HEK293 (cell line): ENCODE data around the gene HPSE2.

Experiments
- KLF16 ChIP-seq: fragments of 450-650 bp; formaldehyde crosslinking; IDR thresholded peaks from 2 replicates; pipeline ENCODE4 v1.5.1; 2017; ENCODE audit warnings: missing biosample characterization, missing genetic modification characterization
- KLF8 ChIP-seq: fragments of 450-650 bp; formaldehyde crosslinking; IDR thresholded peaks from 2 replicates; pipeline ENCODE4 v1.5.1; 2016; ENCODE audit warnings: missing biosample characterization, missing genetic modification characterization
- ZBTB21 ChIP-seq: fragments of 450-650 bp; formaldehyde crosslinking; IDR thresholded peaks from 2 replicates; pipeline ENCODE4 v1.5.1; 2017; ENCODE audit warnings: missing biosample characterization, missing genetic modification characterization
- ZNF169 ChIP-seq: fragments of 450-650 bp; formaldehyde crosslinking; IDR thresholded peaks from 2 replicates; pipeline ENCODE4 v1.5.1; 2016; ENCODE audit warnings: missing biosample characterization, missing genetic modification characterization
- ZNF311 ChIP-seq: fragments of 450-650 bp; formaldehyde crosslinking; IDR thresholded peaks from 2 replicates; pipeline ENCODE4 v1.5.1; 2017; ENCODE audit warnings: missing biosample characterization, missing genetic modification characterization, borderline replicate concordance
- ZNF544 ChIP-seq: fragments of 450-650 bp; formaldehyde crosslinking; IDR thresholded peaks from 2 replicates; pipeline ENCODE4 v1.5.0; 2017; ENCODE audit warnings: missing biosample characterization, missing genetic modification characterization
- ZNF776 ChIP-seq: fragments of 450-650 bp; formaldehyde crosslinking; IDR thresholded peaks from 2 replicates; pipeline ENCODE4 v1.5.0; 2017; ENCODE audit warnings: missing biosample characterization, missing genetic modification characterization, borderline replicate concordance
- TF ChIP-seq, protein P1 (sequence below): fragments of 450-650 bp; formaldehyde crosslinking; IDR thresholded peaks from 2 replicates; pipeline ENCODE4 v1.5.1; 2016; ENCODE audit warnings: missing biosample characterization, missing genetic modification characterization
- TF ChIP-seq, protein P2 (sequence below): fragments of 450-650 bp; formaldehyde crosslinking; IDR thresholded peaks from 2 replicates; pipeline ENCODE4 v1.5.1; 2016; ENCODE audit warnings: missing biosample characterization, missing genetic modification characterization
- TF ChIP-seq, protein P3 (sequence below): fragments of 450-650 bp; IDR thresholded peaks from 2 replicates; pipeline ENCODE4 v1.5.1; 2018; ENCODE audit warnings: missing biosample characterization, mild to moderate bottlenecking, missing genetic modification characterization
- TF ChIP-seq, protein P4 (sequence below): fragments of 450-650 bp; formaldehyde crosslinking; IDR thresholded peaks from 2 replicates; pipeline ENCODE4 v1.5.1; 2016; ENCODE audit warnings: missing biosample characterization, missing genetic modification characterization
- TF ChIP-seq, protein P5 (sequence below): fragments of 450-650 bp; formaldehyde crosslinking; IDR thresholded peaks from 2 replicates; pipeline ENCODE4 v1.5.1; 2017; ENCODE audit warnings: missing biosample characterization, missing genetic modification characterization

- TF ChIP-seq ZNF169 (no peak), ZNF776 (tag by site-specific recombination) (no peak), ZNF311 (no peak), KLF8 (tag by site-specific recombination) (no peak), ZBTB21 (tag by site-specific recombination) (no peak), KLF16 (tag by site-specific recombination) (no peak), ZNF544 (tag by site-specific recombination) (no peak)
- TF ChIP-seq, protein P1, sequence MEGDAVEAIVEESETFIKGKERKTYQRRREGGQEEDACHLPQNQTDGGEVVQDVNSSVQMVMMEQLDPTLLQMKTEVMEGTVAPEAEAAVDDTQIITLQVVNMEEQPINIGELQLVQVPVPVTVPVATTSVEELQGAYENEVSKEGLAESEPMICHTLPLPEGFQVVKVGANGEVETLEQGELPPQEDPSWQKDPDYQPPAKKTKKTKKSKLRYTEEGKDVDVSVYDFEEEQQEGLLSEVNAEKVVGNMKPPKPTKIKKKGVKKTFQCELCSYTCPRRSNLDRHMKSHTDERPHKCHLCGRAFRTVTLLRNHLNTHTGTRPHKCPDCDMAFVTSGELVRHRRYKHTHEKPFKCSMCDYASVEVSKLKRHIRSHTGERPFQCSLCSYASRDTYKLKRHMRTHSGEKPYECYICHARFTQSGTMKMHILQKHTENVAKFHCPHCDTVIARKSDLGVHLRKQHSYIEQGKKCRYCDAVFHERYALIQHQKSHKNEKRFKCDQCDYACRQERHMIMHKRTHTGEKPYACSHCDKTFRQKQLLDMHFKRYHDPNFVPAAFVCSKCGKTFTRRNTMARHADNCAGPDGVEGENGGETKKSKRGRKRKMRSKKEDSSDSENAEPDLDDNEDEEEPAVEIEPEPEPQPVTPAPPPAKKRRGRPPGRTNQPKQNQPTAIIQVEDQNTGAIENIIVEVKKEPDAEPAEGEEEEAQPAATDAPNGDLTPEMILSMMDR (tag by site-specific recombination), result no peak
- TF ChIP-seq, protein P2, sequence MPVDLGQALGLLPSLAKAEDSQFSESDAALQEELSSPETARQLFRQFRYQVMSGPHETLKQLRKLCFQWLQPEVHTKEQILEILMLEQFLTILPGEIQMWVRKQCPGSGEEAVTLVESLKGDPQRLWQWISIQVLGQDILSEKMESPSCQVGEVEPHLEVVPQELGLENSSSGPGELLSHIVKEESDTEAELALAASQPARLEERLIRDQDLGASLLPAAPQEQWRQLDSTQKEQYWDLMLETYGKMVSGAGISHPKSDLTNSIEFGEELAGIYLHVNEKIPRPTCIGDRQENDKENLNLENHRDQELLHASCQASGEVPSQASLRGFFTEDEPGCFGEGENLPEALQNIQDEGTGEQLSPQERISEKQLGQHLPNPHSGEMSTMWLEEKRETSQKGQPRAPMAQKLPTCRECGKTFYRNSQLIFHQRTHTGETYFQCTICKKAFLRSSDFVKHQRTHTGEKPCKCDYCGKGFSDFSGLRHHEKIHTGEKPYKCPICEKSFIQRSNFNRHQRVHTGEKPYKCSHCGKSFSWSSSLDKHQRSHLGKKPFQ, result no peak
- TF ChIP-seq, protein P3, sequence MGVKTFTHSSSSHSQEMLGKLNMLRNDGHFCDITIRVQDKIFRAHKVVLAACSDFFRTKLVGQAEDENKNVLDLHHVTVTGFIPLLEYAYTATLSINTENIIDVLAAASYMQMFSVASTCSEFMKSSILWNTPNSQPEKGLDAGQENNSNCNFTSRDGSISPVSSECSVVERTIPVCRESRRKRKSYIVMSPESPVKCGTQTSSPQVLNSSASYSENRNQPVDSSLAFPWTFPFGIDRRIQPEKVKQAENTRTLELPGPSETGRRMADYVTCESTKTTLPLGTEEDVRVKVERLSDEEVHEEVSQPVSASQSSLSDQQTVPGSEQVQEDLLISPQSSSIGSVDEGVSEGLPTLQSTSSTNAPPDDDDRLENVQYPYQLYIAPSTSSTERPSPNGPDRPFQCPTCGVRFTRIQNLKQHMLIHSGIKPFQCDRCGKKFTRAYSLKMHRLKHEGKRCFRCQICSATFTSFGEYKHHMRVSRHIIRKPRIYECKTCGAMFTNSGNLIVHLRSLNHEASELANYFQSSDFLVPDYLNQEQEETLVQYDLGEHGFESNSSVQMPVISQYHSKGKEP (tag by site-specific recombination), result no peak
- TF ChIP-seq, protein P4, sequence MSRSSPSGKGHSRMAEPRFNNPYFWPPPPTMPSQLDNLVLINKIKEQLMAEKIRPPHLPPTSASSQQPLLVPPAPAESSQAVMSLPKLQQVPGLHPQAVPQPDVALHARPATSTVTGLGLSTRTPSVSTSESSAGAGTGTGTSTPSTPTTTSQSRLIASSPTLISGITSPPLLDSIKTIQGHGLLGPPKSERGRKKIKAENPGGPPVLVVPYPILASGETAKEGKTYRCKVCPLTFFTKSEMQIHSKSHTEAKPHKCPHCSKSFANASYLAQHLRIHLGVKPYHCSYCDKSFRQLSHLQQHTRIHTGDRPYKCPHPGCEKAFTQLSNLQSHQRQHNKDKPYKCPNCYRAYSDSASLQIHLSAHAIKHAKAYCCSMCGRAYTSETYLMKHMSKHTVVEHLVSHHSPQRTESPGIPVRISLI (tag by site-specific recombination), result no peak
- TF ChIP-seq, protein P5, sequence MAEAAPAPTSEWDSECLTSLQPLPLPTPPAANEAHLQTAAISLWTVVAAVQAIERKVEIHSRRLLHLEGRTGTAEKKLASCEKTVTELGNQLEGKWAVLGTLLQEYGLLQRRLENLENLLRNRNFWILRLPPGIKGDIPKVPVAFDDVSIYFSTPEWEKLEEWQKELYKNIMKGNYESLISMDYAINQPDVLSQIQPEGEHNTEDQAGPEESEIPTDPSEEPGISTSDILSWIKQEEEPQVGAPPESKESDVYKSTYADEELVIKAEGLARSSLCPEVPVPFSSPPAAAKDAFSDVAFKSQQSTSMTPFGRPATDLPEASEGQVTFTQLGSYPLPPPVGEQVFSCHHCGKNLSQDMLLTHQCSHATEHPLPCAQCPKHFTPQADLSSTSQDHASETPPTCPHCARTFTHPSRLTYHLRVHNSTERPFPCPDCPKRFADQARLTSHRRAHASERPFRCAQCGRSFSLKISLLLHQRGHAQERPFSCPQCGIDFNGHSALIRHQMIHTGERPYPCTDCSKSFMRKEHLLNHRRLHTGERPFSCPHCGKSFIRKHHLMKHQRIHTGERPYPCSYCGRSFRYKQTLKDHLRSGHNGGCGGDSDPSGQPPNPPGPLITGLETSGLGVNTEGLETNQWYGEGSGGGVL (tag by site-specific recombination), result no peak
Observed at GRCh38 chr10:98486421-98486820, 749.2 kb downstream of the HPSE2 start.
